IMR-90 (cell line): Measurements from ENCODE around the gene RHOT1.

Experiments
- BHLHE40 ChIP-seq: fragments of 150-350 bp; IDR thresholded peaks from 2 replicates; pipeline ENCODE4 v1.6.1; 2016; ENCODE audit warnings: mild to moderate bottlenecking, low read depth, low read length
- CEBPB ChIP-seq: IDR thresholded peaks from 2 replicates; pipeline ENCODE4 v1.6.1; 2012; ENCODE audit warnings: low read depth, low read length, improper control_type of control experiment
- MXI1 ChIP-seq: IDR thresholded peaks from 2 replicates; pipeline ENCODE4 v1.6.1; 2012; ENCODE audit warnings: low read depth, mild to moderate bottlenecking, low read length, moderate library complexity, borderline replicate concordance
- POLR2A ChIP-seq: IDR thresholded peaks from 2 replicates; pipeline ENCODE4 v1.6.1; 2012; ENCODE audit warnings: mild to moderate bottlenecking, low read depth, low read length
- RAD21 ChIP-seq: IDR thresholded peaks from 2 replicates; pipeline ENCODE4 v1.6.1; 2012; ENCODE audit warnings: low read length, improper control_type of control experiment
- RCOR1 ChIP-seq: IDR thresholded peaks from 2 replicates; pipeline ENCODE4 v1.6.1; 2012; ENCODE audit warnings: mild to moderate bottlenecking, low read length, improper control_type of control experiment; ENCODE audit not compliant: insufficient replicate concordance
- RFX5 ChIP-seq: IDR thresholded peaks from 2 replicates; pipeline ENCODE4 v1.8.0; 2012; ENCODE audit warnings: low read depth, mild to moderate bottlenecking, low read length, moderate library complexity
- TF ChIP-seq, protein P1 (sequence below): conservative IDR thresholded peaks from 2 replicates; pipeline ENCODE4 v1.5.1; 2012; ENCODE audit warnings: mild to moderate bottlenecking, low read depth, low read length, improper control_type of control experiment
- TF ChIP-seq, protein P2 (sequence below): fragments of 150-350 bp; IDR thresholded peaks from 2 replicates; pipeline ENCODE4 v1.6.1; 2016; ENCODE audit warnings: low read depth, mild to moderate bottlenecking, low read length, moderate library complexity, borderline replicate concordance
- TF ChIP-seq, protein P3 (sequence below): fragments of 150-350 bp; IDR thresholded peaks from 2 replicates; pipeline ENCODE4 v1.6.1; 2017; ENCODE audit warnings: mild to moderate bottlenecking, antibody characterized with exemption, low read length, low read depth

DNA sequence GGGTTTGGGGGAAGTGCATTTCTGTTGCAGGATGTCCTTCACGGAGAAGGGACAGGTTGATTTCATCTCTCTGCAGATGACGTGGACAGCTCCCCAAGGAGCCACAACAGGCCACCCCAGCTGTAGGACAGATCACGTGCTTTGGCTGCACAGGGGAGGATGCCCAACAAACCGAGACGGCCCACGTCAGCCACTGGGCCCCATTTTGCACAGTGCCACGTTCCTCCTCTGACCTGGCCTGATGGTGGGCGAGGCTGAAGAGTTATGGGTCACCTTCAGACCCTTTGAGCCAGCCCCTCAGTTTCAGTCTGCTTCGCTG, 114.4 kb downstream of the RHOT1 start:
- TF ChIP-seq, protein P1, sequence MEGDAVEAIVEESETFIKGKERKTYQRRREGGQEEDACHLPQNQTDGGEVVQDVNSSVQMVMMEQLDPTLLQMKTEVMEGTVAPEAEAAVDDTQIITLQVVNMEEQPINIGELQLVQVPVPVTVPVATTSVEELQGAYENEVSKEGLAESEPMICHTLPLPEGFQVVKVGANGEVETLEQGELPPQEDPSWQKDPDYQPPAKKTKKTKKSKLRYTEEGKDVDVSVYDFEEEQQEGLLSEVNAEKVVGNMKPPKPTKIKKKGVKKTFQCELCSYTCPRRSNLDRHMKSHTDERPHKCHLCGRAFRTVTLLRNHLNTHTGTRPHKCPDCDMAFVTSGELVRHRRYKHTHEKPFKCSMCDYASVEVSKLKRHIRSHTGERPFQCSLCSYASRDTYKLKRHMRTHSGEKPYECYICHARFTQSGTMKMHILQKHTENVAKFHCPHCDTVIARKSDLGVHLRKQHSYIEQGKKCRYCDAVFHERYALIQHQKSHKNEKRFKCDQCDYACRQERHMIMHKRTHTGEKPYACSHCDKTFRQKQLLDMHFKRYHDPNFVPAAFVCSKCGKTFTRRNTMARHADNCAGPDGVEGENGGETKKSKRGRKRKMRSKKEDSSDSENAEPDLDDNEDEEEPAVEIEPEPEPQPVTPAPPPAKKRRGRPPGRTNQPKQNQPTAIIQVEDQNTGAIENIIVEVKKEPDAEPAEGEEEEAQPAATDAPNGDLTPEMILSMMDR: no peak
- no peak for TF ChIP-seq CEBPB
- TF ChIP-seq POLR2A: no peak
- no peak for TF ChIP-seq RAD21
- TF ChIP-seq, protein P2, sequence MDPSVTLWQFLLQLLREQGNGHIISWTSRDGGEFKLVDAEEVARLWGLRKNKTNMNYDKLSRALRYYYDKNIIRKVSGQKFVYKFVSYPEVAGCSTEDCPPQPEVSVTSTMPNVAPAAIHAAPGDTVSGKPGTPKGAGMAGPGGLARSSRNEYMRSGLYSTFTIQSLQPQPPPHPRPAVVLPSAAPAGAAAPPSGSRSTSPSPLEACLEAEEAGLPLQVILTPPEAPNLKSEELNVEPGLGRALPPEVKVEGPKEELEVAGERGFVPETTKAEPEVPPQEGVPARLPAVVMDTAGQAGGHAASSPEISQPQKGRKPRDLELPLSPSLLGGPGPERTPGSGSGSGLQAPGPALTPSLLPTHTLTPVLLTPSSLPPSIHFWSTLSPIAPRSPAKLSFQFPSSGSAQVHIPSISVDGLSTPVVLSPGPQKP: no peak
- TF ChIP-seq RFX5: no peak
- TF ChIP-seq, protein P3, sequence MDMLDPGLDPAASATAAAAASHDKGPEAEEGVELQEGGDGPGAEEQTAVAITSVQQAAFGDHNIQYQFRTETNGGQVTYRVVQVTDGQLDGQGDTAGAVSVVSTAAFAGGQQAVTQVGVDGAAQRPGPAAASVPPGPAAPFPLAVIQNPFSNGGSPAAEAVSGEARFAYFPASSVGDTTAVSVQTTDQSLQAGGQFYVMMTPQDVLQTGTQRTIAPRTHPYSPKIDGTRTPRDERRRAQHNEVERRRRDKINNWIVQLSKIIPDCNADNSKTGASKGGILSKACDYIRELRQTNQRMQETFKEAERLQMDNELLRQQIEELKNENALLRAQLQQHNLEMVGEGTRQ: no peak
- no peak for TF ChIP-seq BHLHE40
- TF ChIP-seq MXI1: no peak
- no peak for TF ChIP-seq RCOR1
